GM18508 (cell line): ENCODE measurements around the gene NOSIP.
"Not testable (repeated sequence)": the region's sequence is repeated elsewhere in the genome, so short reads cannot be mapped to it uniquely, and the experiment has no call there.

Source experiments
- ATAC-seq: cut with Tn5 transposase; IDR thresholded peaks from one replicate; pipeline ENCODE4 v1.9.1; 2021; ENCODE audit warnings: moderate number of reproducible peaks; ENCODE audit not compliant: insufficient read depth, unreplicated experiment

The NOSIP gene

GRCh38 chr19:49580264-49581006, at the start of gene NOSIP:
Gene NOSIP (minus strand): TSS chr19:49580556. CDS start chr19:49560691, 19,865 bp downstream.
- no peak for ATAC-seq

- no peak for ATAC-seq
These were observed 49.3 kb upstream of the NOSIP start for GRCh38 chr19:49629659-49630058.

GRCh38 chr19:49626226-49626625, 45.9 kb upstream of the NOSIP start:
- ATAC-seq: no peak

GRCh38 chr19:49624967-49625910, 44.9 kb upstream of the NOSIP start:
- no peak for ATAC-seq

GRCh38 chr19:49617860-49618259, 37.5 kb upstream of the NOSIP start:
- ATAC-seq: not testable (repeated sequence)

- no peak for ATAC-seq
These were observed 36.6 kb upstream of the NOSIP start for GRCh38 chr19:49616945-49617344.

- ATAC-seq: no peak
These were observed 36.2 kb upstream of the NOSIP start for GRCh38 chr19:49616532-49616931.

- ATAC-seq: no peak
These were observed 35.5 kb upstream of the NOSIP start for GRCh38 chr19:49615861-49616260.

GRCh38 chr19:49614096-49614833, 33.9 kb upstream of the NOSIP start:
- ATAC-seq: no peak

GRCh38 chr19:49613374-49613773, 33.0 kb upstream of the NOSIP start:
- no peak for ATAC-seq

- no peak for ATAC-seq
These were observed 29.2 kb upstream of the NOSIP start for GRCh38 chr19:49609499-49610092.

- ATAC-seq: no peak
These were observed 25.2 kb upstream of the NOSIP start for GRCh38 chr19:49605605-49606004.

- no peak for ATAC-seq
These were observed 22.4 kb upstream of the NOSIP start for GRCh38 chr19:49602806-49603205.

- ATAC-seq: no peak
These were observed 21.2 kb upstream of the NOSIP start for GRCh38 chr19:49601482-49602038.

GRCh38 chr19:49599378-49600295, 19.3 kb upstream of the NOSIP start:
- ATAC-seq: no peak

GRCh38 chr19:49597703-49597974, 17.3 kb upstream of the NOSIP start:
- no peak for ATAC-seq

GRCh38 chr19:49596954-49597702, 16.8 kb upstream of the NOSIP start:
- ATAC-seq: no peak

- no peak for ATAC-seq
These were observed 16.1 kb upstream of the NOSIP start for GRCh38 chr19:49596407-49596806.
